Ectodermal cell (in vitro differentiated cells): ENCODE data around the gene SPATA16.

Source experiments
- H3K27ac ChIP-seq: 2 replicates; pipeline ENCODE4 v1.7.0; 2013; ENCODE audit warnings: mild to moderate bottlenecking, low read depth, low read length; ENCODE audit not compliant: insufficient read depth, poor library complexity, severe bottlenecking
- H3K27me3 ChIP-seq: 2 replicates; pipeline ENCODE4 v1.7.0; 2013; ENCODE audit warnings: mild to moderate bottlenecking, low read length; ENCODE audit not compliant: insufficient read depth, control insufficient read depth, poor library complexity, severe bottlenecking
- H3K36me3 ChIP-seq: one replicate; pipeline ENCODE4 v1.7.0; 2013; ENCODE audit warnings: low read length; ENCODE audit not compliant: control insufficient read depth, insufficient read depth
- H3K4me1 ChIP-seq: one replicate; pipeline ENCODE4 v1.7.0; 2013; ENCODE audit warnings: low read length; ENCODE audit not compliant: control insufficient read depth, insufficient read depth
- H3K4me3 ChIP-seq: 2 replicates; pipeline ENCODE4 v1.7.0; 2013; ENCODE audit warnings: low read depth, low read length, control low read depth; ENCODE audit not compliant: insufficient read depth
- H3K9me3 ChIP-seq: 2 replicates; pipeline ENCODE4 v1.7.0; 2013; ENCODE audit warnings: mild to moderate bottlenecking, low read length, moderate library complexity; ENCODE audit not compliant: control insufficient read depth
- WGBS, 2 experiments: methylation state at CpG; one replicate each; pipeline ENCODE4 v1.1.7; 2013; ENCODE audit warnings: missing lambda C conversion rate in 2 of 2; 5-methylcytosine and 5-hydroxymethylcytosine counted together

SPATA16 gene

GRCh38 chr3:172989373-172989772 lies 151.7 kb downstream of the SPATA16 start:
- Histone ChIP-seq H3K36me3 (no peaks in the 10 kb centered on the region), H3K27ac (no peak overlapping the region), H3K27me3 (no peaks in the 10 kb centered on the region), H3K9me3 (no peaks in the 10 kb centered on the region), H3K4me3 (no peak overlapping the region), H3K4me1 (peaks cover 11% of the 10 kb centered on the region)
- WGBS, 2 experiments, result 94 to 95% methylated on average over 2 of the region's 3 CpGs

- Histone ChIP-seq H3K27ac (no peak overlapping the region), H3K4me1 (no peaks in the 10 kb centered on the region), H3K4me3 (no peak overlapping the region), H3K9me3 (no peaks in the 10 kb centered on the region), H3K27me3 (no peaks in the 10 kb centered on the region), H3K36me3 (no peaks in the 10 kb centered on the region)
- 66 to 68% methylated on average over 3 of the region's 3 CpGs for WGBS, 2 experiments
These were observed 153.8 kb downstream of the SPATA16 start for GRCh38 chr3:172987273-172987672.

GRCh38 chr3:172984914-172985313 lies 156.1 kb downstream of the SPATA16 start:
- Histone ChIP-seq H3K4me1 (no peaks in the 10 kb centered on the region), H3K9me3 (no peaks in the 10 kb centered on the region), H3K4me3 (no peak overlapping the region), H3K27ac (no peak overlapping the region), H3K36me3 (no peaks in the 10 kb centered on the region), H3K27me3 (no peaks in the 10 kb centered on the region)
- 90 to 91% methylated on average over 1 of the region's 1 CpG for WGBS, 2 experiments

GRCh38 chr3:172982736-172983364 lies 158.2 kb downstream of the SPATA16 start:
- H3K27me3 ChIP-seq, result no peaks in the 10 kb centered on the region
- H3K27ac ChIP-seq, result no peak overlapping the region
- H3K36me3 ChIP-seq, result no peaks in the 10 kb centered on the region
- H3K9me3 ChIP-seq, result no peaks in the 10 kb centered on the region
- WGBS, 2 experiments, result 83 to 88% methylated on average over 3 of the region's 3 CpGs
- H3K4me3 ChIP-seq, result no peak overlapping the region
- H3K4me1 ChIP-seq, result no peaks in the 10 kb centered on the region

GRCh38 chr3:172981407-172981983 lies 159.5 kb downstream of the SPATA16 start:
- Histone ChIP-seq H3K4me1 (no peaks in the 10 kb centered on the region), H3K36me3 (no peaks in the 10 kb centered on the region), H3K27ac (no peak overlapping the region), H3K9me3 (no peaks in the 10 kb centered on the region), H3K4me3 (no peak overlapping the region), H3K27me3 (no peaks in the 10 kb centered on the region)
- 88 to 93% methylated on average over 3 of the region's 3 CpGs for WGBS, 2 experiments

- H3K36me3 ChIP-seq, result no peaks in the 10 kb centered on the region
- H3K27ac ChIP-seq, result no peak overlapping the region
- H3K4me1 ChIP-seq, result no peaks in the 10 kb centered on the region
- no peaks in the 10 kb centered on the region for H3K27me3 ChIP-seq
- H3K9me3 ChIP-seq, result no peaks in the 10 kb centered on the region
- 93 to 94% methylated on average over 8 of the region's 8 CpGs for WGBS, 2 experiments
- no peak overlapping the region for H3K4me3 ChIP-seq
These were observed 160.2 kb downstream of the SPATA16 start for GRCh38 chr3:172980849-172981248.

GRCh38 chr3:172977696-172978095 lies 163.3 kb downstream of the SPATA16 start:
- Histone ChIP-seq H3K36me3 (no peaks in the 10 kb centered on the region), H3K9me3 (no peaks in the 10 kb centered on the region), H3K27ac (no peak overlapping the region), H3K4me3 (no peak overlapping the region), H3K4me1 (no peaks in the 10 kb centered on the region), H3K27me3 (no peaks in the 10 kb centered on the region)
- 100% methylated on average over 1 of the region's 1 CpG; no CpG with 5 or more reads in 1 of the 2 experiments for WGBS, 2 experiments

- H3K9me3 ChIP-seq, result no peaks in the 10 kb centered on the region
- 97 to 98% methylated on average over 3 of the region's 3 CpGs for WGBS, 2 experiments
- H3K36me3 ChIP-seq, result no peaks in the 10 kb centered on the region
- no peaks in the 10 kb centered on the region for H3K4me1 ChIP-seq
- H3K27ac ChIP-seq, result no peak overlapping the region
- no peaks in the 10 kb centered on the region for H3K27me3 ChIP-seq
- no peak overlapping the region for H3K4me3 ChIP-seq
These were observed 166.1 kb downstream of the SPATA16 start for GRCh38 chr3:172974969-172975368.

GRCh38 chr3:172973799-172974198 lies 167.2 kb downstream of the SPATA16 start:
- Histone ChIP-seq H3K9me3 (no peaks in the 10 kb centered on the region), H3K27ac (no peak overlapping the region), H3K36me3 (no peaks in the 10 kb centered on the region), H3K27me3 (no peaks in the 10 kb centered on the region), H3K4me3 (no peak overlapping the region), H3K4me1 (no peaks in the 10 kb centered on the region)
- 88 to 97% methylated on average over 1 to 2 of the region's 2 CpGs for WGBS, 2 experiments

- Histone ChIP-seq H3K27ac (no peak overlapping the region), H3K9me3 (no peaks in the 10 kb centered on the region), H3K27me3 (no peaks in the 10 kb centered on the region), H3K4me1 (no peaks in the 10 kb centered on the region), H3K4me3 (no peak overlapping the region), H3K36me3 (no peaks in the 10 kb centered on the region)
- 96 to 98% methylated on average over 5 of the region's 5 CpGs for WGBS, 2 experiments
These were observed 168.3 kb downstream of the SPATA16 start for GRCh38 chr3:172972717-172973116.
